Putamen (tissue), 1 donor: ENCODE data around the gene ASCC1.
"Not testable (repeated sequence)": the region's sequence is repeated elsewhere in the genome, so short reads cannot be mapped to it uniquely, and the experiment has no call there.

Source experiments
- DNase-seq: peaks from one replicate; pipeline ENCODE4 v3.0.0-alpha.2; 2016; ENCODE audit warnings: low spot score

ASCC1 gene

GRCh38 chr10:72124989-72125388 lies 91.1 kb downstream of the ASCC1 start:
- DNase-seq: no peak

- DNase-seq: no peak
Observed at GRCh38 chr10:72124381-72124780, 91.7 kb downstream of the ASCC1 start.

GRCh38 chr10:72123616-72124015 lies 92.5 kb downstream of the ASCC1 start:
- DNase-seq: no peak

- no peak for DNase-seq
Observed at GRCh38 chr10:72122221-72122620, 93.9 kb downstream of the ASCC1 start.

- no peak for DNase-seq
Observed at GRCh38 chr10:72121389-72121788, 94.7 kb downstream of the ASCC1 start.

- no peak for DNase-seq
Observed at GRCh38 chr10:72116372-72116771, 99.7 kb downstream of the ASCC1 start.

GRCh38 chr10:72114706-72115450 lies 101.2 kb downstream of the ASCC1 start:
- no peak for DNase-seq

GRCh38 chr10:72110673-72111401 lies 105.2 kb downstream of the ASCC1 start:
- DNase-seq: no peak

GRCh38 chr10:72109636-72110157 lies 106.4 kb downstream of the ASCC1 start:
- DNase-seq: no peak

- no peak for DNase-seq
Observed at GRCh38 chr10:72108830-72109635, 107.0 kb downstream of the ASCC1 start.

- not testable (repeated sequence) for DNase-seq
Observed at GRCh38 chr10:72108004-72108370, 108.1 kb downstream of the ASCC1 start.

- no peak for DNase-seq
Observed at GRCh38 chr10:72107325-72108003, 108.6 kb downstream of the ASCC1 start.

- DNase-seq: no peak
Observed at GRCh38 chr10:72106896-72107295, 109.2 kb downstream of the ASCC1 start.

GRCh38 chr10:72106154-72106849 lies 109.8 kb downstream of the ASCC1 start:
- no peak for DNase-seq

GRCh38 chr10:72105710-72106109 lies 110.4 kb downstream of the ASCC1 start:
- no peak for DNase-seq

- no peak for DNase-seq
Observed at GRCh38 chr10:72105098-72105475, 111.0 kb downstream of the ASCC1 start.

- no peak for DNase-seq
Observed at GRCh38 chr10:72104472-72105097, 111.5 kb downstream of the ASCC1 start.

- DNase-seq: no peak
Observed at GRCh38 chr10:72099600-72099921, 116.5 kb downstream of the ASCC1 start.

- no peak for DNase-seq
Observed at GRCh38 chr10:72098836-72099599, 117.1 kb downstream of the ASCC1 start.

GRCh38 chr10:72098301-72098835 lies 117.7 kb downstream of the ASCC1 start:
- DNase-seq: no peak
